ENCODE data around the gene QARS1. TPM values are rescaled to one million over a fixed set of nuclear protein-coding genes. Genes with fewer than 3 reads are reported as not detected.

QARS1 gene
- total RNA-seq, 1 donor from 2014 or later = 232 TPM

GRCh38 chr3:49120096-49120437 lies 15.5 kb upstream of the QARS1 start:
- TF ChIP-seq CTCF (IDR thresholded peaks at IDR 0.05; ENCODE audit: insufficient read depth, low read length, severe bottlenecking) = no peak
- FAIRE-seq = no peak
- Histone ChIP-seq H3K4me3 (ENCODE audit: low read depth, low read length) (peak overlapping the region; percentile 95), H3K27me3 (ENCODE audit: control insufficient read depth, insufficient read depth, low read length) (no peaks in the 10 kb centered on the region), H3K36me3 (ENCODE audit: control insufficient read depth, insufficient read depth, low read length) (peaks cover 53% of the 10 kb centered on the region)
- DNase-seq (ENCODE audit: low read depth) = no peak

- H3K36me3 ChIP-seq (ENCODE audit: control insufficient read depth, insufficient read depth, low read length) = peaks cover 53% of the 10 kb centered on the region
- FAIRE-seq = no peak
- TF ChIP-seq CTCF (IDR thresholded peaks at IDR 0.05; ENCODE audit: insufficient read depth, low read length, severe bottlenecking) = no peak
- DNase-seq (ENCODE audit: low read depth) = peak; percentile 15
- H3K27me3 ChIP-seq (ENCODE audit: control insufficient read depth, insufficient read depth, low read length) = no peaks in the 10 kb centered on the region
- H3K4me3 ChIP-seq (ENCODE audit: low read depth, low read length) = peak overlapping the region; percentile 95
Observed at GRCh38 chr3:49119439-49119838, 14.9 kb upstream of the QARS1 start.

- H3K4me3 ChIP-seq (ENCODE audit: low read depth, low read length) = no peak overlapping the region
- H3K36me3 ChIP-seq (ENCODE audit: control insufficient read depth, insufficient read depth, low read length) = peaks cover 53% of the 10 kb centered on the region
- TF ChIP-seq CTCF (IDR thresholded peaks at IDR 0.05; ENCODE audit: insufficient read depth, low read length, severe bottlenecking) = no peak
- no peaks in the 10 kb centered on the region for H3K27me3 ChIP-seq (ENCODE audit: control insufficient read depth, insufficient read depth, low read length)
- FAIRE-seq (no peak), DNase-seq (ENCODE audit: low read depth) (no peak)
Observed at GRCh38 chr3:49119036-49119435, 14.5 kb upstream of the QARS1 start.

- peaks cover 62% of the 10 kb centered on the region for H3K36me3 ChIP-seq (ENCODE audit: control insufficient read depth, insufficient read depth, low read length)
Observed at GRCh38 chr3:49112262-49112661, 7.7 kb upstream of the QARS1 start.

DNA sequence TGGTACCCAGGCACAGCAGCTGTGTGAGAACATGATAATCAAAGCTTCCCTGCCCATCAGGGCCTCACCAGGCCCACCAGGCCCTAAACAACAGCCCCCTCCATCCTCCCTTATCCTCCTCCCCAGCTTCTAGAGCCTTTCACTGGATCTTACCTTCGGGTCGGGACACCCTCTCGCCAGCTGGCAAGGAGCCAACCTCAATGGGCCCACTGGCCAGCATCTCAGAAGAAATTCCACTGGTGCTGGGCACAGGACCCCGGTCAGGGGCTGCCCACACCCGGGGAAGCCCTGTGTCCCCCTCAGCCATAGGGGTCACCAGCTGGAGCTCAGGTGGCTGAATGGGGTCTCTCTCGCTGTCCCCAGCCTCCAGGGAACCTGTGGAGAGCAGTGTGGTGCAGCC lies 6.8 kb upstream of the QARS1 start:
- TF ChIP-seq CTCF (IDR thresholded peaks at IDR 0.05; ENCODE audit: insufficient read depth, low read length, severe bottlenecking) = no peak
- Histone ChIP-seq H3K36me3 (ENCODE audit: control insufficient read depth, insufficient read depth, low read length) (peaks cover 54% of the 10 kb centered on the region), H3K4me3 (ENCODE audit: low read depth, low read length) (no peak overlapping the region), H3K27me3 (ENCODE audit: control insufficient read depth, insufficient read depth, low read length) (no peaks in the 10 kb centered on the region)
- DNase-seq (ENCODE audit: low read depth) (no peak), FAIRE-seq (no peak)

More at GRCh38 chr3:49112262-49112661, 7.7 kb upstream of the QARS1 start:
- TF ChIP-seq CTCF (IDR thresholded peaks at IDR 0.05; ENCODE audit: insufficient read depth, low read length, severe bottlenecking) = no peak
- Histone ChIP-seq H3K27me3 (ENCODE audit: control insufficient read depth, insufficient read depth, low read length) (no peaks in the 10 kb centered on the region), H3K4me3 (ENCODE audit: low read depth, low read length) (no peak overlapping the region)
- FAIRE-seq (no peak), DNase-seq (ENCODE audit: low read depth) (no peak)

DNA sequence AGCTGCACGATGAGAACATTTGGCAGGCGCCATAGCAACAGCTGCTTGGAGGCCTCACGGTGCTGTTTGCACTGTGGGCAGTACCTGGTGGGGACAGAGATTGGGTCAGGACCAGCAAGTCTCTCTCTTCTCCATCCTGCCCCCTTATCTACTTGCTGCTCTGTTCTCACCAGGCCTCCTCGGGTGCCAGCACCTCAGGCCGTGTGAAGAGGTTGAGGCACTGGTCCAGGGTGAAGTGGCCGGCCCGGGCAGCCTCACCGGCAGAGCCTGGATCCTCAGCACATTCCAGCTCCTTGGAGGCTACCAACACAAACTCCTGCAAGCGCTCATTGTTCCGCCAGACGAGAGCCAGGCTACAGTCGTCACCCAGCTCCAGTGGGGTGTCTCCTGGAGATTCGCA lies 6.2 kb upstream of the QARS1 start:
- Histone ChIP-seq H3K27me3 (ENCODE audit: control insufficient read depth, insufficient read depth, low read length) (no peaks in the 10 kb centered on the region), H3K4me3 (ENCODE audit: low read depth, low read length) (no peak overlapping the region), H3K36me3 (ENCODE audit: control insufficient read depth, insufficient read depth, low read length) (peaks cover 49% of the 10 kb centered on the region)
- no peak for TF ChIP-seq CTCF (IDR thresholded peaks at IDR 0.05; ENCODE audit: insufficient read depth, low read length, severe bottlenecking)
- no peak for FAIRE-seq
- DNase-seq (ENCODE audit: low read depth) = no peak

Measured in bronchial epithelial cell (primary cell).